ENCODE data around the gene SF3B2.

GRCh38 chr11:66007201-66007634 lies 44.9 kb upstream of the SF3B2 start:
- no peak for TF ChIP-seq CTCF (IDR thresholded peaks at IDR 0.05 in 4 of 5, conservative IDR thresholded peaks at IDR 0.05 in 1 of 5)
- TF ChIP-seq POLR2A (IDR thresholded peaks at IDR 0.05): no peak
